LHCN-M2 (cell line): Measurements from ENCODE around the gene IRGC. TPM values are rescaled to one million over a fixed set of nuclear protein-coding genes. Genes with fewer than 3 reads are reported as not detected.
"Not testable (repeated sequence)": the region's sequence is repeated elsewhere in the genome, so short reads cannot be mapped to it uniquely, and the experiment has no call there.

ENCODE experiments used
- DNase-seq: peaks from one replicate; pipeline ENCODE4 v3.0.0-alpha.2; 2012; ENCODE audit warnings: low read depth
- total RNA-seq: library from RNA; depleted of rRNA; stranded (reverse); fragments of >200 nt; gene quantifications from 2 replicates; pipeline ENCODE4 v1.2.3, GENCODE V29; 2014; rRNA removed

Gene IRGC
- total RNA-seq, 1 experiment from 2014 or later, result not detected

DNA sequence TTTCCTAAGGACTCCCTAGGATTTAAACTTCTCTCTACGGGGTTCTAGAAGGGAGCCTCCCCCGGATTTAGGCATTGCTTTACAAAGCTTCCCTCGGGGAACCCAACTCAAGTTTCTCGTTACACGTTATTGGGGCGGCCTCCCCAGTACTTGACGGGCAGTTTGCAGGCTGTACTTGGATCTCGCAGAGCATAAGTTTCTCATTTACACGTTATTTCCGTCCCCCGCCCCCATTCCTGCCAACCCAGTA, 38.3 kb downstream of the IRGC start:
- no peak for DNase-seq

GRCh38 chr19:43754503-43755255, 38.8 kb downstream of the IRGC start, which contains the start of gene SMG9:
TSS of gene SMG9 (minus strand) at chr19:43754962. CDS start at chr19:43750741, 4,221 bp downstream.
- peak; percentile 97 for DNase-seq

DNA sequence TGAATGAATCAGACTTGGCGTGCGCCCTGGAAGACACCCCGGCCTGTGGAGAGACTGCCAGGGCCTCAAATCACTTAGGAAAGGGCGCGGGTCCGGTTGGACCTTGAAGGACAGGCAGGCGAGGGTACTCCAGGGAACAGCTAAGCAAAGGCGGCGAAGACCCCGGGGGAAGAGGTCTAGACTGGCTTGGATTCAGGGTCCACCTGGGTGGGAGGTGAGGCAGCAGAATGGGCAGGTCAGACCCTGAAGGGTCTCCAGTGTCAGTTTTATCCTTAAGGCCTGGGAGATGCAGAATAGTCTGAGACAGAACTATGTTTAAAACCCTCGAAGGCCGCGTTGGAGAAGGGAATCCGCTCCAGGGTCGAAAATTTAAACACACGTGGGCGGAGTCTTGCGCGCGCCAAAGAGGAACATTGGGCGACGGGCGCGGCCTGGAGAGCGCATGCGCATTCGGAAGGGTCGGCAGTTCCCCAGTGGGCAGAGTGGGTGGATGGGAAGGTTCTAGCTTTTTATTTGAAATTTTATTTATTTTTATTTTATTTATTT, 39.5 kb downstream of the IRGC start:
- DNase-seq, result peak; percentile 61

- DNase-seq, result peak; percentile 85
These were observed 43.6 kb downstream of the IRGC start for GRCh38 chr19:43759515-43759914.

DNA sequence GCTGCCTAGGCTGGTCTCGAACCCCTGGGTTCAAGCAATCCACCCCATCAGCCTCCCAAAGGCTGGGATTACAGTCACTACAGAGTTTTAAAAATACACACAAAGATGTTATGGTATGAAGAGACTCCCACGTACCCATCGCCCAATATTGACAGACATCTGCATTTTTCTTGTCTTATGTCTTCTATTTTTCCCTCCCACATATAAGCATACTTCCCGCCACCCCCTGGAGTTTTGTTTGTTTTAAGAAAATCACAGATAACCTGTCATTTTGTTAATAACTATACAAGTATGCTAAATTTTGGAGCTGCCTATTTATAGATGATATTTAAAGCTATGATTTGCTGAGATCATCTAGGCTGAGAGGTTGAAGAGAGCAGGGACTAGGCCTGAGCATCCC, 45.1 kb downstream of the IRGC start:
- DNase-seq, result no peak

DNA sequence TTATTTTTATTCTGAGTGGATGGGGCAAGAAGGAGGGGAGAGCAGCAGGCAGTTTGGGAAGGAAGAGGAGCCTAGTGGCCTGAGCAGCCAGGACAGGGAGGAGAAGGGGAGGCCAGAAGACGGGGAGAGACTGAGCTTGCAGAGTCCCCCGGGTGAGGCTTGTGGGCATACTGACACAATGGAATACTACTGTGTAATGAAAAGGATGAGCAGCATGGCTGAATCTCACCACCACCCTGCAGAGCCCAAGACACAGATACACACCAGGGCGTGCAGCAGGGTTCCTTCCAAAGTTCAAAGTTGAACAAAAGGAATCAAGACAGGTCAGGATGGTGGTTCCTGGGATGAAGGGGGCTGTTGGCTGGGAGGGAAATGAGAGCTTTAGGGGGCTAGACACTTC, 46.9 kb downstream of the IRGC start:
- DNase-seq, result no peak

- no peak for DNase-seq
These were observed 47.6 kb downstream of the IRGC start for GRCh38 chr19:43763473-43763939.

- not testable (repeated sequence) for DNase-seq
These were observed 48.8 kb downstream of the IRGC start for GRCh38 chr19:43764684-43765083.

DNA sequence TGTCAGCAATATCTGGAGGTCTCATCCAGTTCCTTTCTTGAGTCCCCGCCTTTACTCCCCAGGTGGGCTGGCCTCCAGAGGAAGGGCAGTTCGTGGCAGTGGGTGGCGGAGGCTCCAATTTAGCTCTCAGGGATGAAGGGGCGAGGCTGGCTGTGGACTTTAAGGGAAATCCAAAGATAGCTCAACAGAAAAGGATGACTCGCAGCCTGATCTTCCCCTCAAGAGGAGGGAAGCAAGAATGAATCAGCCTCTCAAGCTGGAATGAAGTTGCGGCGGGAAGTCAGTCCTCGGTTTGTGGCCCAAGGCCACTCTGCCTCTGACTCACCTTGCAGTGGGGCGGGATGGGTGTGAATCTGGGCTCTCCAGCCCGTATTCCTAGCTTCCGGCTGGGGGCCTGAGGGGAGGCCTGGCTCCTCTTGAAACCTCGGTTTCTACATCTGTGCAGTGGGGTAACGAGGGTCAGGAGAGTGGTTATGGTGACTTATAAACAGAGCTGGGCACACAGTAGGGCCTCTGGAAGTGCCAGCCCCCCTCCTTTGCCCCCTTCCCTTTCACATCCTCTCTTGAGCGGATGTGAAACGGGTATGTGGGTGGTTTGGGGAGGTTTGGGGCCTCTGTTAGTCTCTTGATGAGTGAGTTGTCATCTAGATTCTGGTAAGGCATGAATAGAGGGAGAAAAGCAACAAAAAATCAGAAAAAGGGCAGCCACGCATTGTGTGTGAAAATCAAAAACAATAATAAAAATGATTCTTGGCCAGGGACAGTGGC, 49.4 kb downstream of the IRGC start:
- DNase-seq, result peak; percentile 96

DNA sequence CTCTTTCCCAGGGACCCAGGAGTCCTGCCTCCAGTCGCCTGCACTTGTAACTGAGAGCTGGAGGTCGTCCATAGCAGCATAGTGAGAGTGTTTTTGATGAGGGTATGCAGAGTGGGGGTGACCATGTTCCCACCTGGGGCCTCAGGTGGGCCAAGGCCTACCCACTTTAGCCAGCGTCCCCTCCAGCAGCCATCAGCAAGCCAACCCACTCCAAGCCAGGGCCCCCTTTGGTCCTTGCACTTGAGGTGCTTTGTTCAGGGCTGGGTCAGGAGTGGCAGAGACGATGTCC, 50.8 kb downstream of the IRGC start:
- no peak for DNase-seq

- DNase-seq, result no peak
These were observed 51.4 kb downstream of the IRGC start for GRCh38 chr19:43767316-43767715.

GRCh38 chr19:43767818-43768217, 51.9 kb downstream of the IRGC start:
- no peak for DNase-seq

- no peak for DNase-seq
These were observed 52.6 kb downstream of the IRGC start for GRCh38 chr19:43768273-43769050.

GRCh38 chr19:43769256-43769655, 53.4 kb downstream of the IRGC start:
- no peak for DNase-seq

Other genes with a start within 250 kb of the IRGC start
- gene PHLDB3, start 211.3 kb upstream of the IRGC start, total RNA-seq, result 7.9 and 10.0 TPM in 2 replicates
- gene ETHE1, start 188.9 kb upstream of the IRGC start, total RNA-seq, result 40.0 and 40.8 TPM in 2 replicates
- 1.5 TPM in 1 of 2 replicates, not detected in the other for gene ZNF575, start 182.9 kb upstream of the IRGC start, total RNA-seq
- gene XRCC1, start 140.5 kb upstream of the IRGC start, total RNA-seq, result 46.6 and 46.8 TPM in 2 replicates
- gene PINLYP, start 140.3 kb upstream of the IRGC start, total RNA-seq, result 0.29 TPM in 1 of 2 replicates, not detected in the other
- gene IRGQ, start 119.9 kb upstream of the IRGC start, total RNA-seq, result 20.1 and 23.2 TPM in 2 replicates
- 18.3 and 20.3 TPM in 2 replicates for gene ZNF576, start 119.5 kb upstream of the IRGC start, total RNA-seq
- gene SRRM5, start 104.0 kb upstream of the IRGC start, total RNA-seq, result 0.11 TPM in 1 of 2 replicates, not detected in the other
- gene ZNF428, start 96.4 kb upstream of the IRGC start, total RNA-seq, result 56.8 and 58.4 TPM in 2 replicates
- gene CADM4, start 76.2 kb upstream of the IRGC start, total RNA-seq, result 0.69 TPM in 1 of 2 replicates, not detected in the other
- gene PLAUR, start 45.9 kb upstream of the IRGC start, total RNA-seq, result 128 and 170 TPM in 2 replicates
- gene SMG9, start 38.9 kb downstream of the IRGC start, total RNA-seq, result 17.3 and 18.9 TPM in 2 replicates
- 1.0 and 2.1 TPM in 2 replicates for gene KCNN4, start 64.9 kb downstream of the IRGC start, total RNA-seq
- not detected in 2 replicates for gene LYPD5, start 86.4 kb downstream of the IRGC start, total RNA-seq
- gene ZNF283, start 111.2 kb downstream of the IRGC start, total RNA-seq, result 8.2 and 9.6 TPM in 2 replicates
- gene ZNF404, start 167.9 kb downstream of the IRGC start, total RNA-seq, result 1.6 and 1.7 TPM in 2 replicates
- 9.2 and 14.9 TPM in 2 replicates for gene ZNF45, start 219.2 kb downstream of the IRGC start, total RNA-seq
- 4.6 and 12.8 TPM in 2 replicates for gene ZNF221, start 235.2 kb downstream of the IRGC start, total RNA-seq